IMR-90 (cell line): ENCODE results near the gene NOL4. TPM values are rescaled to one million over a fixed set of nuclear protein-coding genes. Genes with fewer than 3 reads are reported as not detected.

Source experiments
- ATAC-seq: fragments of 200-7000 bp; cut with Tn5 transposase; 2 replicates; pipeline ENCODE4 v1.9.1; 2020; ENCODE audit warnings: low read depth, mild to moderate bottlenecking, moderate library complexity
- BruUV-seq: library from RNA; stranded (reverse); fragments of 400-500 nt; replicated peaks from 2 replicates; lab custom pipeline; 2021; lab: Mats Ljungman, UMichigan
- CTCF ChIA-PET: fragments of 300-600 bp; formaldehyde crosslinking; extraction: SDS; loops from one replicate; lab custom pipeline; 2021; ENCODE audit warnings: antibody characterized with exemption; lab: Yijun Ruan, JAX
- POLR2A ChIA-PET: fragments of 300-600 bp; sonication (Branson Sonifier 250); formaldehyde crosslinking; loops from one replicate; lab custom pipeline; 2022; ENCODE audit warnings: antibody characterized with exemption; ENCODE audit not compliant: unreplicated experiment; lab: Charles Lee
- DNase-seq: peaks from one replicate; pipeline ENCODE4 v3.0.0; 2013
- H2AFZ ChIP-seq: replicated peaks from 2 replicates; pipeline ENCODE3; 2013; ENCODE audit warnings: low read length, mild to moderate bottlenecking; ENCODE audit not compliant: poor library complexity
- H2AK5ac ChIP-seq: 2 replicates; pipeline ENCODE4 v1.6.1; 2013; ENCODE audit warnings: low read depth, low read length, inconsistent platforms
- H2AK9ac ChIP-seq: replicated peaks from 2 replicates; pipeline ENCODE3; 2013; ENCODE audit warnings: mild to moderate bottlenecking, low read depth, low read length, moderate library complexity; ENCODE audit not compliant: poor library complexity
- H2BK120ac ChIP-seq: 2 replicates; pipeline ENCODE4 v1.6.1; 2013; ENCODE audit warnings: low read depth, low read length, inconsistent platforms
- H2BK15ac ChIP-seq: 3 replicates; pipeline ENCODE4 v1.6.1; 2013; ENCODE audit warnings: low read depth, low read length, inconsistent platforms
- H2BK20ac ChIP-seq: 2 replicates; pipeline ENCODE4 v1.6.1; 2013; ENCODE audit warnings: low read depth, mild to moderate bottlenecking, inconsistent platforms, low read length, moderate library complexity
- H2BK5ac ChIP-seq: 2 replicates; pipeline ENCODE4 v1.6.1; 2013; ENCODE audit warnings: mild to moderate bottlenecking, low read depth, low read length, inconsistent platforms; ENCODE audit not compliant: poor library complexity, severe bottlenecking
- H3K14ac ChIP-seq: replicated peaks from 2 replicates; pipeline ENCODE4 v1.6.1; 2013; ENCODE audit warnings: low read depth, low read length, inconsistent platforms
- H3K18ac ChIP-seq: 2 replicates; pipeline ENCODE4 v1.6.1; 2013; ENCODE audit warnings: low read depth, low read length, control low read depth
- H3K23ac ChIP-seq: 2 replicates; pipeline ENCODE4 v1.6.1; 2013; ENCODE audit warnings: low read depth, low read length, inconsistent platforms
- H3K27ac ChIP-seq: 2 replicates; pipeline ENCODE4 v1.5.1; 2013; ENCODE audit warnings: mild to moderate bottlenecking, control low read depth, low read length; ENCODE audit not compliant: insufficient read depth
- H3K27me3 ChIP-seq: 2 replicates; pipeline ENCODE4 v1.6.1; 2013; ENCODE audit warnings: low read length; ENCODE audit not compliant: control insufficient read depth, insufficient read depth
- H3K36me3 ChIP-seq: 2 replicates; pipeline ENCODE4 v1.6.1; 2013; ENCODE audit warnings: low read length, mixed read lengths; ENCODE audit not compliant: control insufficient read depth, insufficient read depth
- H3K4ac ChIP-seq: 2 replicates; pipeline ENCODE4 v1.6.1; 2013; ENCODE audit warnings: low read depth, low read length, inconsistent platforms
- H3K4me1 ChIP-seq: 2 replicates; pipeline ENCODE4 v1.6.1; 2013; ENCODE audit warnings: low read length, mixed read lengths; ENCODE audit not compliant: control insufficient read depth, insufficient read depth
- H3K4me2 ChIP-seq: 2 replicates; pipeline ENCODE4 v1.6.1; 2013; ENCODE audit warnings: low read depth, mild to moderate bottlenecking, control low read depth, low read length, moderate library complexity
- H3K4me3 ChIP-seq: 2 replicates; pipeline ENCODE4 v1.5.1; 2013; ENCODE audit warnings: low read depth, mild to moderate bottlenecking, control low read depth, low read length, moderate library complexity; ENCODE audit not compliant: insufficient read depth
- H3K56ac ChIP-seq: 2 replicates; pipeline ENCODE4 v1.6.1; 2013; ENCODE audit warnings: low read length, inconsistent platforms; ENCODE audit not compliant: insufficient read depth; ENCODE audit errors: extremely low read depth
- H3K79me1 ChIP-seq, 2 experiments: 2 replicates each; pipeline ENCODE4 v1.6.1; 2013; ENCODE audit warnings: low read length in 2 of 2, inconsistent platforms in 1 of 2, low read depth in 1 of 2
- H3K9ac ChIP-seq: 2 replicates; pipeline ENCODE4 v1.6.1; 2013; ENCODE audit warnings: low read depth, low read length, control low read depth
- H3K9me1 ChIP-seq: 2 replicates; pipeline ENCODE4 v1.6.1; 2013; ENCODE audit warnings: low read length, inconsistent platforms; ENCODE audit not compliant: insufficient read depth
- H3K9me3 ChIP-seq: 2 replicates; pipeline ENCODE4 v1.6.1; 2013; ENCODE audit warnings: low read length; ENCODE audit not compliant: control insufficient read depth, insufficient read depth
- H4K20me1 ChIP-seq: 2 replicates; pipeline ENCODE4 v1.6.1; 2013; ENCODE audit warnings: low read length, inconsistent platforms; ENCODE audit not compliant: insufficient read depth
- H4K5ac ChIP-seq: 2 replicates; pipeline ENCODE4 v1.6.1; 2013; ENCODE audit warnings: mild to moderate bottlenecking, low read depth, low read length, control low read depth
- H4K8ac ChIP-seq, 2 experiments: 2 replicates each; pipeline ENCODE4 v1.6.1; 2013; ENCODE audit warnings: low read depth in 2 of 2, low read length in 2 of 2, control low read depth in 1 of 2, inconsistent platforms in 1 of 2
- H4K91ac ChIP-seq: 2 replicates; pipeline ENCODE4 v1.6.1; 2013; ENCODE audit warnings: low read depth, low read length, inconsistent platforms; ENCODE audit not compliant: insufficient read depth
- BHLHE40 ChIP-seq: fragments of 150-350 bp; IDR thresholded peaks from 2 replicates; pipeline ENCODE4 v1.6.1; 2016; ENCODE audit warnings: mild to moderate bottlenecking, low read depth, low read length
- CEBPB ChIP-seq: IDR thresholded peaks from 2 replicates; pipeline ENCODE4 v1.6.1; 2012; ENCODE audit warnings: low read depth, low read length, improper control_type of control experiment
- CHD1 ChIP-seq: IDR thresholded peaks from 2 replicates; pipeline ENCODE4 v1.6.1; 2012; ENCODE audit warnings: low read depth, low read length, improper control_type of control experiment
- CTCF ChIP-seq: conservative IDR thresholded peaks from 2 replicates; pipeline ENCODE4 v1.5.1; 2012; ENCODE audit warnings: mild to moderate bottlenecking, low read depth, low read length, improper control_type of control experiment
- ELK1 ChIP-seq: fragments of 150-350 bp; IDR thresholded peaks from 2 replicates; pipeline ENCODE4 v1.6.1; 2016; ENCODE audit warnings: low read depth, mild to moderate bottlenecking, low read length, moderate library complexity, borderline replicate concordance
- FOS ChIP-seq: fragments of 150-350 bp; IDR thresholded peaks from 2 replicates; pipeline ENCODE4 v1.6.1; 2016; ENCODE audit warnings: low read depth, low read length
- MAFK ChIP-seq: IDR thresholded peaks from 2 replicates; pipeline ENCODE4 v1.6.1; 2012; ENCODE audit warnings: low read depth, low read length, improper control_type of control experiment
- MAZ ChIP-seq: IDR thresholded peaks from 2 replicates; pipeline ENCODE4 v1.6.1; 2012; ENCODE audit warnings: low read depth, mild to moderate bottlenecking, low read length, improper control_type of control experiment, moderate library complexity, borderline replicate concordance
- MXI1 ChIP-seq: IDR thresholded peaks from 2 replicates; pipeline ENCODE4 v1.6.1; 2012; ENCODE audit warnings: low read depth, mild to moderate bottlenecking, low read length, moderate library complexity, borderline replicate concordance
- NFE2L2 ChIP-seq: fragments of 150-350 bp; IDR thresholded peaks from 2 replicates; pipeline ENCODE4 v1.6.1; 2016; ENCODE audit warnings: low read depth, mild to moderate bottlenecking, low read length
- POLR2A ChIP-seq: IDR thresholded peaks from 2 replicates; pipeline ENCODE4 v1.6.1; 2012; ENCODE audit warnings: mild to moderate bottlenecking, low read depth, low read length
- RAD21 ChIP-seq: IDR thresholded peaks from 2 replicates; pipeline ENCODE4 v1.6.1; 2012; ENCODE audit warnings: low read length, improper control_type of control experiment
- RCOR1 ChIP-seq: IDR thresholded peaks from 2 replicates; pipeline ENCODE4 v1.6.1; 2012; ENCODE audit warnings: mild to moderate bottlenecking, low read length, improper control_type of control experiment; ENCODE audit not compliant: insufficient replicate concordance
- RFX5 ChIP-seq: IDR thresholded peaks from 2 replicates; pipeline ENCODE4 v1.8.0; 2012; ENCODE audit warnings: low read depth, mild to moderate bottlenecking, low read length, moderate library complexity
- SMC3 ChIP-seq: fragments of 150-350 bp; IDR thresholded peaks from 2 replicates; pipeline ENCODE4 v1.6.1; 2016; ENCODE audit warnings: low read depth, mild to moderate bottlenecking, antibody characterized with exemption, low read length, moderate library complexity
- USF2 ChIP-seq: fragments of 150-350 bp; IDR thresholded peaks from 2 replicates; pipeline ENCODE4 v1.6.1; 2017; ENCODE audit warnings: mild to moderate bottlenecking, antibody characterized with exemption, low read length, low read depth
- WGBS, 2 experiments: methylation state at CpG; one replicate each; pipeline versions ENCODE4 v1.1.5 to v1.1.7; 2013; ENCODE audit warnings: missing lambda C conversion rate in 2 of 2; ENCODE audit not compliant: insufficient read length in 1 of 2; ENCODE audit errors: extremely low coverage in 2 of 2; 5-methylcytosine and 5-hydroxymethylcytosine counted together
- dilution Hi-C: fragments of 300-500 bp; cut with HindIII; formaldehyde crosslinking; loops from one replicate; pipeline ENCODE4 v1.14.3; 2018; ENCODE audit warnings: low sequenced_read_pairs; ENCODE audit not compliant: unreplicated experiment
- in situ Hi-C: fragments of 300-500 bp; cut with MboI; formaldehyde crosslinking; loops from 3 replicates; pipeline ENCODE4 v1.14.3; 2019; ENCODE audit warnings: low sequenced_read_pairs, inconsistent platforms, mixed read lengths
- intact Hi-C: fragments of 100-400 bp; cut with micrococcal nuclease; formaldehyde crosslinking; loops from 2 replicates; pipeline ENCODE4 v1.10.0; 2022
- polyA plus RNA-seq, 3 experiments: library from polyadenylated mRNA; depleted of rRNA; stranded (reverse); fragments of >200 nt; gene quantifications; 2 replicates each; pipeline ENCODE4 v1.2.3, GENCODE V29; 2012; ENCODE audit warnings: low replicate concordance in 1 of 3
- total RNA-seq: library from RNA; depleted of rRNA; stranded (reverse); fragments of >200 nt; gene quantifications from 2 replicates; pipeline ENCODE4 v1.2.3, GENCODE V29; 2012

The NOL4 gene
- total and polyA plus RNA-seq, 2 of the 4 experiments (the other 2 are of a cell fraction): not detected

- no peaks in the 10 kb centered on the region for H3K9me3 ChIP-seq
- DNase-seq: no peak
- H2BK120ac ChIP-seq: no peak overlapping the region
- no peak overlapping the region for H2AFZ ChIP-seq
- no peak overlapping the region for H3K23ac ChIP-seq
- dilution Hi-C loops (no loop called here), in situ Hi-C loops (no loop called here), intact Hi-C loops (no loop called here)
- CTCF ChIA-PET: no interaction called here
- POLR2A ChIA-PET: no interaction called here
- H2BK15ac ChIP-seq: no peak overlapping the region
- H2AK5ac ChIP-seq: no peak overlapping the region
- H3K36me3 ChIP-seq: no peaks in the 10 kb centered on the region
- H4K20me1 ChIP-seq: no peaks in the 10 kb centered on the region
- TF ChIP-seq POLR2A (no peak), ELK1 (no peak), RAD21 (no peak), RFX5 (no peak), MAFK (no peak), SMC3 (no peak), CEBPB (no peak), MAZ (no peak), NFE2L2 (no peak), RCOR1 (no peak), BHLHE40 (no peak), CHD1 (no peak), CTCF (no peak), MXI1 (no peak), USF2 (no peak), FOS (no peak)
- no peak overlapping the region for H3K14ac ChIP-seq
- H3K4me2 ChIP-seq: no peak overlapping the region
- H2BK20ac ChIP-seq: no peak overlapping the region
- no peak overlapping the region for H3K18ac ChIP-seq
- no peak overlapping the region for H3K27ac ChIP-seq
- H2AK9ac ChIP-seq: no peak overlapping the region
- no peak overlapping the region for H4K8ac ChIP-seq
- 0 out of 2 replicates have a peak, but pooled peaks cover 1% of the 10 kb centered on the region for H3K4me1 ChIP-seq
- no CpG with 5 or more reads among the region's 6 CpGs for WGBS, 2 experiments
- ATAC-seq: no peak
- H3K9ac ChIP-seq: no peak overlapping the region
- H2BK5ac ChIP-seq: no peak overlapping the region
- no TSS peak for BruUV-seq
- H4K5ac ChIP-seq: no peak overlapping the region
- no peak overlapping the region for H3K4me3 ChIP-seq
- no peak overlapping the region for H3K56ac ChIP-seq
- no peaks in the 10 kb centered on the region for H3K9me1 ChIP-seq
- no peaks in the 10 kb centered on the region for H3K79me1 ChIP-seq
- peaks cover 34% of the 10 kb centered on the region for H3K27me3 ChIP-seq
- no peak overlapping the region for H4K91ac ChIP-seq
- no peak overlapping the region for H3K4ac ChIP-seq
These were observed 4.5 kb downstream of the NOL4 start for GRCh38 chr18:34220081-34220815.
